HFF-Myc (cell line): Measurements from ENCODE around the gene NECAB3.
"Not testable (repeated sequence)": the region's sequence is repeated elsewhere in the genome, so short reads cannot be mapped to it uniquely, and the experiment has no call there.

Source experiments
- DNase-seq: peaks from one replicate; pipeline ENCODE4 v3.0.0-alpha.2; 2011; ENCODE audit warnings: low read depth; ENCODE audit errors: extremely low read depth
- H3K4me3 ChIP-seq: replicated peaks from 2 replicates; pipeline ENCODE4 v1.5.1; 2011; ENCODE audit warnings: low read depth, mild to moderate bottlenecking, control low read depth, low read length
- CTCF ChIP-seq: IDR thresholded peaks from 2 replicates; pipeline ENCODE4 v1.5.1; 2012; ENCODE audit warnings: mild to moderate bottlenecking, low read depth, low read length, control low read depth; ENCODE audit errors: missing control alignments

NECAB3 gene

DNA sequence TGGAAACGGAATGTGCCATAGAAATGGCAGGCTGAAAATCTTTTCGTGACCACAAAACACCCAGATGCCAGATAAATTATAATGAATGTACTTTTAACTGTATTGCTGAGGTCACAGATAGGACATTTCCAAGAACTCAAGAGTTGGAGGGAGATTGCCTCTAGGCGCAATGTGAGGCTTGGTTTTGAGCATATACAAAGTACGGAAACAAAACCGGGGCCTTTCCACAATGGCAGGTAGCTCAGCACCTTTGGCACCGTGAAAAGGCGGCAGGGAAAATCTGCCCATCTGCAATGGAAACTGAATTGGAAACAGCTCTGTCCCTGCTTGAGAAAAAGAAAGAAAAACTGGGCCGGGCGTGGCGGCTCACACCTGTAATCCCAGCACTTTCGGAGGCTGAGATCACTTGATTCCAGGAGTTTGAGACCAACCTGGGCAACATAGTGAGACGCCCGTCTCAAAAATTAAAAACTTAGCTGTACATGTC lies 22.6 kb downstream of the NECAB3 start:
- DNase-seq = no peak
- H3K4me3 ChIP-seq = no peak overlapping the region
- TF ChIP-seq CTCF = no peak

GRCh38 chr20:33650753-33651561 lies 23.3 kb downstream of the NECAB3 start:
- H3K4me3 ChIP-seq = no peak overlapping the region
- no peak for DNase-seq
- TF ChIP-seq CTCF = no peak

- TF ChIP-seq CTCF = no peak
- no peak overlapping the region for H3K4me3 ChIP-seq
- DNase-seq = no peak
Observed at GRCh38 chr20:33650111-33650752, 24.0 kb downstream of the NECAB3 start.

GRCh38 chr20:33649201-33649681 lies 25.0 kb downstream of the NECAB3 start:
- DNase-seq = no peak
- TF ChIP-seq CTCF = no peak
- H3K4me3 ChIP-seq = no peak overlapping the region

DNA sequence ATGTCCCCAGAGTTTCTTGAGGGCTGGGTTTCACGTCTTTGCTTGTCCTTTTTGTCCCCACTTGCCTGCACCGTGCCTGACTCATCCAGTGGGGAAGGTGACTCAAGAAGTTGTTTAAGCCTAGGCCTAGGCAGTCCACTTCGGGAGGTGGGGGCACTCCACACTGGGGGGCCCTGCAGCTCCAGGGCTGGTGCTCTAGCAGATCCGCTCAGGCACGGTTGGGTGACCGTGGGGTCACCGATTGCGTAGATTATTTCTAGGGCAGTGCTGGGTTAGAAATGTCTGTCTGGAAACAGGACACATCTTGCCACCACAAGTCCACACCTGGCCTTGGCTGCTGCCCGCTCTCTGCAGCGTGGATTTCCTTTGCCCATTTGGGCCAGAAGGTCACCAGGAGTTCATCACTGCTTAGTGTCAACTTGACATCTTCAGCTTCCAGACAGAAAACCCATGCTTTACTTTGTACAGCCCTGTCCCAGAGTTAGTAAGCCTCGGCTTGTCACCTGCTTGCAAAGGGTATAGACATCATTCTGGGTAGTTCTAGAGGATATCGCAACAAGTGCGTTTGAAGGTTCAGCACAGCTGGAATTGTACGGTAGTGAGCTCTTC lies 25.7 kb downstream of the NECAB3 start:
- no peak for DNase-seq
- no peak overlapping the region for H3K4me3 ChIP-seq
- TF ChIP-seq CTCF = no peak

GRCh38 chr20:33647603-33648395 lies 26.4 kb downstream of the NECAB3 start:
- no peak for DNase-seq
- no peak for TF ChIP-seq CTCF
- H3K4me3 ChIP-seq = no peak overlapping the region

- not testable (repeated sequence) for H3K4me3 ChIP-seq, DNase-seq
Observed at GRCh38 chr20:33646959-33647602, 27.1 kb downstream of the NECAB3 start.
